Kidney (tissue), 14 donors: ENCODE measurements around the gene CLRN1. TPM values are rescaled to one million over a fixed set of nuclear protein-coding genes. Genes with fewer than 3 reads are reported as not detected.

Experiments used
- DNase-seq, 5 donors: peaks; one replicate each; pipeline ENCODE4 v3.0.0-alpha.2; 2013 to 2020
- FAIRE-seq: peaks from 2 replicates; lab custom pipeline; 2012; peaks lifted over from hg19 to GRCh38; lab: Jason Lieb, UNC
- H3K27ac ChIP-seq, 2 donors: one replicate each; pipeline ENCODE4 v1.7.0; 2013; ENCODE audit warnings: low read depth in 2 of 2, low read length in 2 of 2, inconsistent platforms in 1 of 2
- H3K27me3 ChIP-seq: one replicate; pipeline ENCODE4 v1.7.1; 2013; ENCODE audit warnings: low read length, inconsistent platforms; ENCODE audit not compliant: control insufficient read depth, insufficient read depth
- H3K36me3 ChIP-seq, 3 donors: one replicate each; pipeline versions ENCODE4 v1.7.0 to v1.7.1; 2013; ENCODE audit warnings: low read length in 3 of 3, control low read depth in 1 of 3, inconsistent platforms in 1 of 3; ENCODE audit not compliant: insufficient read depth in 3 of 3, control insufficient read depth in 2 of 3
- H3K4me1 ChIP-seq, 3 donors: one replicate each; pipeline versions ENCODE4 v1.7.0 to v1.7.1; 2013; ENCODE audit warnings: low read length in 3 of 3, inconsistent platforms in 1 of 3, low read depth in 1 of 3; ENCODE audit not compliant: control insufficient read depth in 2 of 3, insufficient read depth in 2 of 3
- H3K4me3 ChIP-seq, 3 donors: one replicate each; pipeline versions ENCODE4 v1.7.0 to v1.8.1; 2013; ENCODE audit warnings: low read length in 3 of 3, control low read depth in 1 of 3, inconsistent platforms in 1 of 3
- H3K9ac ChIP-seq, 3 donors: one replicate each; pipeline versions ENCODE4 v1.7.0 to v1.7.1; 2013; ENCODE audit warnings: low read length in 3 of 3, control low read depth in 1 of 3, inconsistent platforms in 1 of 3
- H3K9me3 ChIP-seq, 3 donors: one replicate each; pipeline versions ENCODE4 v1.7.0 to v1.7.1; 2013; ENCODE audit warnings: low read length in 3 of 3, control low read depth in 1 of 3, inconsistent platforms in 1 of 3; ENCODE audit not compliant: control insufficient read depth in 2 of 3, insufficient read depth in 1 of 3
- CTCF ChIP-seq: IDR thresholded peaks from 3 replicates; pipeline ENCODE4 v1.5.1; 2012; ENCODE audit warnings: mild to moderate bottlenecking, moderate library complexity, borderline replicate concordance; ENCODE audit not compliant: insufficient read depth; ENCODE audit errors: extremely low read depth
- intact Hi-C: fragments of 100-400 bp; cut with DNase I; formaldehyde crosslinking; loops from one replicate; pipeline ENCODE4 v1.11.1; 2022
- polyA plus RNA-seq: library from polyadenylated mRNA; stranded (reverse); fragments of 350-450 nt; fragmentation: Illumina TruSeq; extraction: RNeasy Lipid Tissue Mini Kit (QIAGEN cat#74804); gene quantifications from one replicate; pipeline ENCODE4 v1.2.3, GENCODE V29; 2014; ENCODE audit warnings: low read depth, low replicate concordance; ENCODE audit not compliant: insufficient read depth
- total RNA-seq: library from RNA; stranded (reverse); fragmentation: NEBNext Ultra II Directional; extraction: Animal tissue kit (Norgen Biotek cat#: 25700); gene quantifications from one replicate; pipeline ENCODE4 v1.2.1, GENCODE V29; 2021
- donor health status: control.
- donor health status: control.
- donor health status: control.
- donor health status: control.
- donor health status: control.
- donor health status: DM: yes; HTN: yes; CAD: no.
- donor health status: Normal renal cell carcinoma (clear cell type).

The CLRN1 gene
- total and polyA plus RNA-seq, 2 donors from 2014 or later = not detected

- no peak for TF ChIP-seq CTCF
- intact Hi-C loops = no loop called here
- FAIRE-seq = no peak
Observed at GRCh38 chr3:150911771-150912170, 60.8 kb downstream of the CLRN1 start.

GRCh38 chr3:150906461-150906860 is 66.1 kb downstream of the CLRN1 start:
- FAIRE-seq (no peak), DNase-seq (peak in 3 of 5 donors; percentile 16 to 68 (median 51))
- Histone ChIP-seq H3K4me1 (no peaks in the 10 kb centered on the region), H3K27ac (no peak overlapping the region), H3K4me3 (no peak overlapping the region), H3K9me3 (no peaks in the 10 kb centered on the region), H3K27me3 (no peaks in the 10 kb centered on the region), H3K9ac (no peak overlapping the region), H3K36me3 (no peaks in the 10 kb centered on the region)
- TF ChIP-seq CTCF = no peak
- intact Hi-C loops = no loop called here

More at GRCh38 chr3:150911771-150912170, 60.8 kb downstream of the CLRN1 start:
- DNase-seq = no peak
- H3K9me3 ChIP-seq = no peaks in the 10 kb centered on the region
- no peaks in the 10 kb centered on the region for H3K4me1 ChIP-seq
- no peaks in the 10 kb centered on the region for H3K36me3 ChIP-seq
- H3K9ac ChIP-seq = no peak overlapping the region
- H3K4me3 ChIP-seq = no peak overlapping the region
- no peaks in the 10 kb centered on the region for H3K27me3 ChIP-seq
- no peak overlapping the region for H3K27ac ChIP-seq

- Histone ChIP-seq H3K9me3 (no peaks in the 10 kb centered on the region), H3K4me3 (no peak overlapping the region), H3K36me3 (no peaks in the 10 kb centered on the region), H3K27me3 (no peaks in the 10 kb centered on the region), H3K4me1 (no peaks in the 10 kb centered on the region), H3K27ac (no peak overlapping the region), H3K9ac (no peak overlapping the region)
- intact Hi-C loops = no loop called here
- TF ChIP-seq CTCF = no peak
- FAIRE-seq (no peak), DNase-seq (no peak)
Observed at GRCh38 chr3:150905746-150906145, 66.8 kb downstream of the CLRN1 start.

GRCh38 chr3:150905339-150905738 is 67.2 kb downstream of the CLRN1 start, which contains the start of gene MINDY4B:
Gene MINDY4B, minus strand, starts transcription at chr3:150905439. Its CDS starts 0 bp downstream, at chr3:150905439.
- no peak for TF ChIP-seq CTCF
- Histone ChIP-seq H3K27me3 (no peaks in the 10 kb centered on the region), H3K36me3 (no peaks in the 10 kb centered on the region), H3K9ac (no peak within 1 kb of the TSS), H3K27ac (no peak within 1 kb of the TSS), H3K4me1 (no peaks in the 10 kb centered on the region), H3K9me3 (no peaks in the 10 kb centered on the region), H3K4me3 (no peak within 1 kb of the TSS)
- DNase-seq = no peak
- no peak for FAIRE-seq
- intact Hi-C loops = no loop called here
